Epithelial cell of esophagus (primary cell): Measurements from ENCODE around the gene ELAVL2.

Experiments
- DNase-seq: peaks from one replicate; pipeline ENCODE4 v3.0.0; 2010; ENCODE audit warnings: low read depth
- H3K4me3 ChIP-seq: 2 replicates; pipeline ENCODE4 v1.5.1; 2011; ENCODE audit warnings: mild to moderate bottlenecking, low read length, control low read depth
- TF ChIP-seq, protein P1 (sequence below): IDR thresholded peaks from 2 replicates; pipeline ENCODE4 v1.5.1; 2011; ENCODE audit warnings: low read depth, mild to moderate bottlenecking, low read length, control low read depth, inconsistent platforms; ENCODE audit not compliant: insufficient read depth; ENCODE audit errors: missing control alignments

ELAVL2 gene

GRCh38 chr9:23825700-23826099 is 340 bp downstream of the ELAVL2 start:
- TF ChIP-seq, protein P1, sequence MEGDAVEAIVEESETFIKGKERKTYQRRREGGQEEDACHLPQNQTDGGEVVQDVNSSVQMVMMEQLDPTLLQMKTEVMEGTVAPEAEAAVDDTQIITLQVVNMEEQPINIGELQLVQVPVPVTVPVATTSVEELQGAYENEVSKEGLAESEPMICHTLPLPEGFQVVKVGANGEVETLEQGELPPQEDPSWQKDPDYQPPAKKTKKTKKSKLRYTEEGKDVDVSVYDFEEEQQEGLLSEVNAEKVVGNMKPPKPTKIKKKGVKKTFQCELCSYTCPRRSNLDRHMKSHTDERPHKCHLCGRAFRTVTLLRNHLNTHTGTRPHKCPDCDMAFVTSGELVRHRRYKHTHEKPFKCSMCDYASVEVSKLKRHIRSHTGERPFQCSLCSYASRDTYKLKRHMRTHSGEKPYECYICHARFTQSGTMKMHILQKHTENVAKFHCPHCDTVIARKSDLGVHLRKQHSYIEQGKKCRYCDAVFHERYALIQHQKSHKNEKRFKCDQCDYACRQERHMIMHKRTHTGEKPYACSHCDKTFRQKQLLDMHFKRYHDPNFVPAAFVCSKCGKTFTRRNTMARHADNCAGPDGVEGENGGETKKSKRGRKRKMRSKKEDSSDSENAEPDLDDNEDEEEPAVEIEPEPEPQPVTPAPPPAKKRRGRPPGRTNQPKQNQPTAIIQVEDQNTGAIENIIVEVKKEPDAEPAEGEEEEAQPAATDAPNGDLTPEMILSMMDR = no peak
- peak; percentile 43 for DNase-seq
- H3K4me3 ChIP-seq = peak overlapping the region; percentile 72

DNA sequence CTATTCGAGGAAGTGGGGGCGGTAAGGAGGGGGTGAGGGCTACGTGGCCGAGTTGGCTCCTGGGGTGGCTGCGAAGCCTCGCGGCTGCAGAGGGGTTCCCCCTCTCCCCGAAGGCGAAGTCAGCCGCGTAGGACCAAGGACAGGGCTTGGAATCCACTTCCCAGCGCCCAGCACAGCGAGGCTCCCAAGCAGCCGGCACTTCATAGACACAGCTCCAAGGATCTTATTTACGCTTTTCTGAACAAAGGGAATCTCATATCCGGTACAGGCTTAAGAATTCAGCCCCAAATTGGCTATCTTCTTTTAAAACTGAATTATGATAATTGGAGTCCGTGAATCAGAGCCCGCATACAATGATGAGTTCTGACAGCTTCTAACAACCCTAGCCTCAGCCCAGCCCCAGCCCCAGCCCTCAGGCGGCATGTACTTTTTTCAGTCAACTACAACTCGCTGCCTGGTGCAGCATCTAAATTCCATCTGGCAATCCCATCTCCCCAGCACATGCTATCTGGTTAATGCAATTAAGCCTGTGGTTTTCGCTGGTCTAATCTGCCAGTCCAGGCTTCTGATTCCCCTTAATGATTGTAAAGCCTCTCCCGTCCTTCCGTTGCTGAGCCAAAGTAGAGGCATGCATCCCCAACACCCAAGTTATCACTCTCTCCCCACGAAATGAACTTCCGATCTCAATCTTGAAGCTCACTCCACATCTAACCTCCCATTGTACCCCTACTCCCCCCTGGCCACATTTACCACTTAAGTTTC is 1.0 kb downstream of the ELAVL2 start:
- TF ChIP-seq, protein P1 = no peak
- peak; percentile 69 for DNase-seq
- peak overlapping the region; percentile 72 for H3K4me3 ChIP-seq

DNA sequence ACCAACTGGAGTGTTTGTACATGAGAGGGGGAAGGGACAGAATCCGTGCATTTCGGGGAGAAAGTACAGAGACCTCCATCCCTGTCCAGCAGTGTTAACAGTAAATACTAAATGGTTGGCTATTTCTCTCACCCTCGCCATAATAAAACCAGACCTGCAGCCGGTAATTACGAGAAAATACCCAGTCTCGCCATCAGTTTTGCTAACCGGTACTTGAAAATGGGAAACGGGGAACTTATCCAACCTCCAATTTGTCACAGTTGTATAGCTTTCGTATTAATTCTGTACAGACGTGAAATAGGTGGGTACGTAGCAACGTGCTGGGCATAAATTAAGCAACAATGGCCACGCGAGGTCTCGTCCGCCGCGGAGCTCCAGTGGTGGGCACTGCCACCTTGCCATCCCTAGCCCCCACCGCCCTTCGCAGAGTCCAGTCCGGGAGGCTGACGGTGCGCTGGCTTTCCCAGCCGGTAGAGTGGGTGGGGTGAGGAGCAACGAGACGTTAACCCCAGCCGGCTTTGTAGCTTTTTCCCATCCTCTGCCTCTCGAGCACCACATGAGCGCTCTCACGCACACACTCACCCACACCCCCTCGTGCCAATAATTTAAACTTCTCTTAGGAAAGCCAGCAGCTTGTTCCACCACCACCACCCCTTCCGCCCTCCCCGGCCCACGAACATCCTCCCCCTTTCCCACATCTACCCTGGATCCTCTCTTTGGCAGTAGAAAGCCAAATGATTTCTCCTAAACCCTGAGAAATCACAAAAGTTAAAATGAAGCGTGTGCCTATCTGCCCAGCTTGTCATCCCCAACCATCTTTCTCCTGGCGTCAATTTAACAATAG is 1.8 kb downstream of the ELAVL2 start:
- TF ChIP-seq, protein P1 = no peak
- peak overlapping the region; percentile 72 for H3K4me3 ChIP-seq

DNA sequence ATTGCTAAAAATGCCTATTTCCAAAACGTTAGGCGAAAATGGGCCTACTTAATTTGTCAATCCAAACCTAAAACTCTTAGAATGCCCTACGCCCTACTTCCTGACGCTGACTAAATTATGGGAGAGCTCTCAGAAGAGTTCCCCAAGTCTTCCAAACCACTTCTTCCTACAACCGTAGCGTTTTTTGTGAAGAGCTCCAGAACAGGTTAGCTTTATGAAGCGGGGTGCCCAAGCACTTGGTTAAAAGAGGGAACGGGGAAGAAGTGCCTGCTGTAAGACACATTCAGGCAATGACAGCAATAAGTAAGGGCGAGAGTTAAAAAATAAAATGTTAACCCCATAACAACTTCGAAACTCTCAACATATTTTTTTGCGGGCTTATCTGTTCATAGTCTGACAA is 2.8 kb downstream of the ELAVL2 start:
- no peak overlapping the region for H3K4me3 ChIP-seq
- TF ChIP-seq, protein P1 = no peak

More for the DNA sequence above, 1.8 kb downstream of the ELAVL2 start:
- DNase-seq = peak; percentile 18

GRCh38 chr9:23822261-23823169 is 3.5 kb downstream of the ELAVL2 start:
- TF ChIP-seq, protein P1 = no peak
- peak overlapping the region; percentile 73 for H3K4me3 ChIP-seq

More for the DNA sequence above, 2.8 kb downstream of the ELAVL2 start:
- no peak for DNase-seq

GRCh38 chr9:23821375-23822181 is 4.5 kb downstream of the ELAVL2 start:
- TF ChIP-seq, protein P1 = no peak
- peak overlapping the region; percentile 73 for H3K4me3 ChIP-seq
- peak; percentile 69 for DNase-seq

More at GRCh38 chr9:23822261-23823169, 3.5 kb downstream of the ELAVL2 start:
- DNase-seq = no peak
